HG02623 (cell line): Measurements from ENCODE around the gene RNH1.

ENCODE experiments used
- ATAC-seq: cut with Tn5 transposase; IDR thresholded peaks from one replicate; pipeline ENCODE4 v1.9.1; 2021; ENCODE audit warnings: moderate library complexity; ENCODE audit not compliant: unreplicated experiment

RNH1 gene

GRCh38 chr11:459511-460220, 47.4 kb downstream of the RNH1 start:
- ATAC-seq, result no peak

GRCh38 chr11:457111-457760, 49.8 kb downstream of the RNH1 start:
- no peak for ATAC-seq

GRCh38 chr11:456533-456932, 50.5 kb downstream of the RNH1 start:
- ATAC-seq, result no peak

- no peak for ATAC-seq
These were observed 51.4 kb downstream of the RNH1 start for GRCh38 chr11:455566-456147.

GRCh38 chr11:454801-455565, 52.1 kb downstream of the RNH1 start:
- ATAC-seq, result no peak

- ATAC-seq, result no peak
These were observed 53.0 kb downstream of the RNH1 start for GRCh38 chr11:454043-454442.

GRCh38 chr11:453564-453963, 53.5 kb downstream of the RNH1 start:
- ATAC-seq, result no peak

- ATAC-seq, result no peak
These were observed 54.0 kb downstream of the RNH1 start for GRCh38 chr11:452916-453527.

GRCh38 chr11:452203-452744, 54.8 kb downstream of the RNH1 start:
- ATAC-seq, result no peak

GRCh38 chr11:451738-452137, 55.3 kb downstream of the RNH1 start:
- ATAC-seq, result no peak

GRCh38 chr11:450809-451451, 56.1 kb downstream of the RNH1 start:
- no peak for ATAC-seq

- ATAC-seq, result peak; percentile 69
These were observed 56.9 kb downstream of the RNH1 start, which contains the start of gene PTDSS2 for GRCh38 chr11:449889-450808. PTDSS2 (plus strand) TSS chr11:450279; CDS start chr11:450456, 177 bp downstream.

GRCh38 chr11:447923-448731, 58.9 kb downstream of the RNH1 start:
- peak; percentile 49 for ATAC-seq

GRCh38 chr11:446891-447290, 60.2 kb downstream of the RNH1 start:
- ATAC-seq, result no peak

GRCh38 chr11:445765-446588, 61.1 kb downstream of the RNH1 start:
- ATAC-seq, result no peak
